GM18868 (cell line): ENCODE data around the gene MPL.

Source experiments
- ATAC-seq: cut with Tn5 transposase; IDR thresholded peaks from one replicate; pipeline ENCODE4 v1.9.1; 2021; ENCODE audit warnings: mild to moderate bottlenecking, moderate library complexity; ENCODE audit not compliant: unreplicated experiment

Gene MPL

DNA sequence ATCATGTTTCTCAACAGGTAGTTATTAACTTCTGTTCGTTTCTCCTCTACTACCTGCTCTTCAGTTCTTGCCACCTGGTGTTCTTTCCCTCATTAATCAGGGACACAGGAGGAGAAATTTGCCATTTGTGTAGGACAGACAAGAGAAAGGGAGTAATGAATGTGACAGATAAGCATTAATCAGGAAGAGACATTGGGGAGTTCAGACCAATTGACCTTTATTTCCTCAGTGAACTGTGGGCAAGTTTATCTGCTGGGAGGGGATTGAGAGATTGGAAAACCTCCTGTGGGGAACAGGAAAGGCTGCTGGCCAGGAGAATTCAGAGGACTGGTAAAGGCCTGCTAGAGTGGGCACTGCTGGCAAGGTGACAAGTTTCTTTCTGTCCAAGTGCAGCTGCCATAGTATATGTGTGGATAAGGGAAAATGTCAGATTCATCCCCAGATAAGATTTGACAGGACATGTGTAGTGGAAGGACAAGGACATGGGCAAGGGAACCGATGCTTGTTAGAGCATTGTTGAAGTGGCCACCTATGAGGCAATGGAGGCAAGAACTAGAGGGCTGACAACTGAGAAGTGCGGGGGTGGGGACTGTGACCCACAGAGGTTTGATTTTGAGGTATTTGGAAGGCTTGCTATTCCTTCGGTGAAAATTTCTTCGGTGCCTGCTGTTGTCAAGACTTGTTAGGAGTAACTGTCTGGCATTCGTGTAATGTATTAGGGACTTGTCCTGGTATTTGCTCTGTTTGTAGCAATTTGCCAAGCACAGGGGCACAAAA lies 64.7 kb downstream of the MPL start:
- no peak for ATAC-seq
